Measurements from ENCODE around the gene H2AZ2.
"Not testable (repeated sequence)": the region's sequence is repeated elsewhere in the genome, so short reads cannot be mapped to it uniquely, and the experiment has no call there.

Gene H2AZ2

DNA sequence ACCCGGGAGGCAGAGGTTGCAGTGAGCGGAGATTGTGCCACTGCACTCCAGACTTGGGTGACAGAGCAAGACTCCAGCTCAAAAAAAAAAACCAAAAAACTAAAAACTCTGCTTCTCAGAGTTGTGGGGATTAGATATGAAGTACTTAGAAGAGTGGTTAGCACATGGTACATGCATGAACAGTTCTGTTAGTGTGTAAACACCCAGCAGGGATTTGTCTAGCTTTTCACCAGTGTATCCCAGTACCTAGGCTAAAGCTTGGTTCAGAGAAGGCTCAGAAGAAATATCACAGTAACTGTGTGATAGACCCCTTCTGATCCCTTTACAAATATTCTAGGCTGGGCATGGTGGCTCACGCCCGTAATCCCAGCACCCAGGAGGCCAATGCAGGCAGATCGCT is 41.9 kb downstream of the H2AZ2 start:
- no peak overlapping the region for H3K4me3 ChIP-seq (ENCODE audit: low read depth, low read length)
- TF ChIP-seq, protein P1, sequence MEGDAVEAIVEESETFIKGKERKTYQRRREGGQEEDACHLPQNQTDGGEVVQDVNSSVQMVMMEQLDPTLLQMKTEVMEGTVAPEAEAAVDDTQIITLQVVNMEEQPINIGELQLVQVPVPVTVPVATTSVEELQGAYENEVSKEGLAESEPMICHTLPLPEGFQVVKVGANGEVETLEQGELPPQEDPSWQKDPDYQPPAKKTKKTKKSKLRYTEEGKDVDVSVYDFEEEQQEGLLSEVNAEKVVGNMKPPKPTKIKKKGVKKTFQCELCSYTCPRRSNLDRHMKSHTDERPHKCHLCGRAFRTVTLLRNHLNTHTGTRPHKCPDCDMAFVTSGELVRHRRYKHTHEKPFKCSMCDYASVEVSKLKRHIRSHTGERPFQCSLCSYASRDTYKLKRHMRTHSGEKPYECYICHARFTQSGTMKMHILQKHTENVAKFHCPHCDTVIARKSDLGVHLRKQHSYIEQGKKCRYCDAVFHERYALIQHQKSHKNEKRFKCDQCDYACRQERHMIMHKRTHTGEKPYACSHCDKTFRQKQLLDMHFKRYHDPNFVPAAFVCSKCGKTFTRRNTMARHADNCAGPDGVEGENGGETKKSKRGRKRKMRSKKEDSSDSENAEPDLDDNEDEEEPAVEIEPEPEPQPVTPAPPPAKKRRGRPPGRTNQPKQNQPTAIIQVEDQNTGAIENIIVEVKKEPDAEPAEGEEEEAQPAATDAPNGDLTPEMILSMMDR (IDR thresholded peaks at IDR 0.05; ENCODE audit: borderline replicate concordance, insufficient read depth, low read depth, low read length) = no peak

DNA sequence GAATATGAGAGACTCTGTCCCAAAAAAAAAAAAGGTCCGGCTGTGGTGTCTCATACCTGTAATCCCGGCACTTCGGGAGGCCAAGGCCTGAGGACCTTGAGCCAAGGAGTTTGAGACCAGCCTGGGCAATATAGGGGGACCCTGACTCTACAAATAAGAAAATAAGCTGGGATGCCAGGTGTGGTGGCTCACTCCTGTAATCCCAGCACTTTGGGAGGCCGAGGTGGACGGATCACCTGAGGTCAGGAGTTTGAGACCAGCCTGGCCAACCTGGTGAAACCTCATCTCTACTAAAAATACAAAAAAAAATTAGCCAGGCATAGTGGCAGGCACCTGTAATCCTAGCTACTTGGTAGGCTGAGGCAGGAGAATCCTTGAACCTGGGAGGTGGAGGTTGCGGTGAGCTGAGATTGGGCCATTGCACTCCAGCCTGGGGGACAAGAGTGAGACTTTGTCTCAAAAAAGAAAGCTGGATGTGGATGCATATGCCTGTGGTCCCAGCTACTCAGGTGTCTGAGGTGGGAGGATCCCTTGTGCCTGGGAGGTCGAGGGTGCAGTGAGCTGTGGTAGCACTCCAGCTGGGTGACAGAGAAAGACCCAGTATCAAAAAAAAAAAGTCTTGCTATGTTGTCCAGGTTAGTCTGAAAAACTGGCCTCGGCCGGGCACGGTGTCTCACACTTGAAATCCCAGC is 43.9 kb downstream of the H2AZ2 start:
- not testable (repeated sequence) for H3K4me3 ChIP-seq (ENCODE audit: low read depth, low read length)

DNA sequence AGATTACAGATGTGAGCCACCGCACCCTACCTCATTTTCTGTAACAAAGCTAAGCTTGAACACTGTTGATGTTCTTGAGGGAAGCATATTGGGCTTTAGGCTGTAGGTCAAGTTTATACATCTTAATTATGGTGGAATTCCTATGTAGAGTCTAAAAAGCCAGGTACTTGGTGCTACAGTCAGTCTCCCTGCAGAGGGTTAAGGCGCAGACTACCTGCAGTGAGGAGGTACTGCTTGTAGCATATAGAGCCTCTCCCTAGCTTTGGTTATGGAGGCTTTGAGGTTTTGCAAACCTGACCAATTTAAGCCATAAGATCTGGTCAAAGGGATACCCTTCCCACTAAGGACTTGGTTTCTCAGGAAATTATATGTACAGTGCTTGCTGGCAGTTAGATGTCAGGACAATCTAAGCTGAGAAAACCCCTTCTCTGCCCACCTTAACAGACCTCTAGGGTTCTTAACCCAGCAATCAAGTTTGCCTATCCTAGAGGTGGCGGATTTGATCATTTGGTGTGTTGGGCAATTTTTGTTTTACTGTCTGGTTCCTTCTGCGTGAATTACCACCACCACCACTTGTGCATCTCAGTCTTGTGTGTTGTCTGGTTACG is 45.4 kb downstream of the H2AZ2 start:
- no peak overlapping the region for H3K4me3 ChIP-seq (ENCODE audit: low read depth, low read length)
- TF ChIP-seq, protein P1 (IDR thresholded peaks at IDR 0.05; ENCODE audit: borderline replicate concordance, insufficient read depth, low read depth, low read length) = no peak

GRCh38 chr7:44801890-44802289 is 46.0 kb downstream of the H2AZ2 start:
- TF ChIP-seq, protein P1 (IDR thresholded peaks at IDR 0.05; ENCODE audit: borderline replicate concordance, insufficient read depth, low read depth, low read length) = no peak
- H3K4me3 ChIP-seq (ENCODE audit: low read depth, low read length) = no peak overlapping the region

DNA sequence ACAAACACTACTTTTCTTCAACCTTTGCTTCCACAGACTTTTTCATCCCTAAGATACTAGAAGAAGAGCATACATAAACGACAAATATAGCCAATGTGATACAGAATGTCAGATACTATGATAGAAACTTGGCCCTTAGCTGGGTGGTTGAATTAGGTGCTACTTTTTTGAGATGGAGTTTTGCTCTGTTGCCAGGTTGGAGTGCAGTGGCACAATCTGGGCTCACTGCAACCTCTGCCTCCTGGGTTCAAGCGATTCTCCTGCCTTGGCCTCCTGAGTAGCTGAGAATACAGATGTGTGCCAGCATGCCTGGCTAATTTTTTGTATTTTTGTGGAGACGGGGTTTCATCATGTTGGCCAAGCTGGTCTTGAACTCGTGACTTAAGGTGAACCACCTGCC is 47.9 kb downstream of the H2AZ2 start:
- H3K4me3 ChIP-seq (ENCODE audit: low read depth, low read length) = no peak overlapping the region
- TF ChIP-seq, protein P1 (IDR thresholded peaks at IDR 0.05; ENCODE audit: borderline replicate concordance, insufficient read depth, low read depth, low read length) = no peak

GRCh38 chr7:44798649-44799305 is 49.1 kb downstream of the H2AZ2 start:
- TF ChIP-seq, protein P1 (IDR thresholded peaks at IDR 0.05; ENCODE audit: borderline replicate concordance, insufficient read depth, low read depth, low read length) = no peak
- peak overlapping the region; percentile 86 for H3K4me3 ChIP-seq (ENCODE audit: low read depth, low read length)

DNA sequence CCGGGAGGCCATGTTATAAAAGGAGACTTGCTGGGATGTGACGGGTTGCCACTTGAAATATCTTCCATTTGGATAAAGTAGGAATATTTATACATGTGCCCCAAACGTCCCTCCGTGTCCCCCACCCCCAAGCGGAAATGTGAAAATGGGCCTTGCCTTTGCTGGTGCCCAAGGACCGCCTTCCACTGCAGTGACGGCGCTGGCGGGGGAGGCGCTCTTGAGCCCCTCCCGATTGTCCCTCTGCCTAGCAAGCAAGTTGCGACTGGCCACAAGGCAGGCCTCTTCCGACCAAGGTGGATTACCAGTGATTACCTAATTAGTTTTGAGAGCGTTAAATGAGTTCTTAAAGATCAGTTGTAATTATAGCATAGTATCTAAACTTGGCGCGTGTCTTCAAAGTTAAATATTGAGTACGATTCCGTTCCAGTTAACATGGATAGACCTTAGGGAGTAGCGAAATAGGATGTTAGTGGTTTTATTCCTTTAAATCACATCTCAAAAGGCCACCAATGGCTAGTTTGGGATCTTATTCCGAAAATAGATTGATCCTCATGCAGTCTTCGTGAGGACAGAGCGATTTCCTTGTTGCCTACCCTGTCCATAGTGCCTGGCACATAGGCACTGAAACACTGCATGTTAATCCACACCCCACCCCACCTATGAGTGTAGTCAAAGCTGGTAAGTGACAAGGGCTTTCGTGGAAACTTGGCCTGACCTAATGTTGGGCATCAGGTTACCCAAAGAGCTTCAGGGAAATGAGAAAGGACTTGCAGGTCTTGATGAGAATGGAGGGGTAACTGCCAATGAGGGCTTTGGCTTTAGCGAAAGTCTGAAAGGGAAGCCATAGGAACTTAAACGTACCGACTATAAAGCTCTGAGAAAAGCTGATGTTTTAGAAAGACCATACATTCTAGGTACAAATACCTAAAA is 50.3 kb downstream of the H2AZ2 start:
- H3K4me3 ChIP-seq (ENCODE audit: low read depth, low read length) = peak overlapping the region; percentile 86
- TF ChIP-seq, protein P1 (IDR thresholded peaks at IDR 0.05; ENCODE audit: borderline replicate concordance, insufficient read depth, low read depth, low read length) = peak; percentile 54
